WTC11 (cell line): Measurements from ENCODE around the gene CCDC181.

ENCODE experiments used
- CTCF ChIP-seq: fragments of 200-600 bp; IDR thresholded peaks from 2 replicates; pipeline ENCODE4 v1.8.0; 2022; ENCODE audit warnings: antibody characterized with exemption
- IRF2 ChIP-seq: sonication (generic); formaldehyde crosslinking; IDR thresholded peaks from 2 replicates; pipeline ENCODE4 v1.8.0; 2022; ENCODE audit warnings: low read depth, missing genetic modification reagents, borderline replicate concordance
- STAT6 ChIP-seq: sonication (generic); formaldehyde crosslinking; conservative IDR thresholded peaks from 2 replicates; pipeline ENCODE4 v1.8.1; 2023; ENCODE audit warnings: mild to moderate bottlenecking, low read depth, missing genetic modification reagents, moderate library complexity
- ZNF512 ChIP-seq: sonication (generic); formaldehyde crosslinking; IDR thresholded peaks from 2 replicates; pipeline ENCODE4 v1.8.1; 2022; ENCODE audit warnings: missing genetic modification reagents, borderline replicate concordance
- ZSCAN18 ChIP-seq: fragments of 250-450 bp; sonication (Bioruptor Pico); IDR thresholded peaks from 2 replicates; pipeline ENCODE4 v2.1.2; 2022; ENCODE audit warnings: mild to moderate bottlenecking, moderate library complexity

- TF ChIP-seq CTCF (no peak), ZSCAN18 (CRISPR knock-in tag) (no peak), IRF2 (CRISPR knock-in tag) (no peak), STAT6 (CRISPR knock-in tag) (no peak), ZNF512 (CRISPR knock-in tag) (no peak)
These were observed 6.0 kb downstream of the CCDC181 start for GRCh38 chr1:169421309-169421708.
